Common myeloid progenitor, CD34-positive (primary cell): ENCODE measurements around the gene XRCC2.
"Not testable (repeated sequence)": the region's sequence is repeated elsewhere in the genome, so short reads cannot be mapped to it uniquely, and the experiment has no call there.

Source experiments
- CTCF ChIA-PET: fragments of 350-600 bp; sonication (Branson Sonifier 250); formaldehyde crosslinking; loops from one replicate; lab custom pipeline; 2021; ENCODE audit warnings: antibody characterized with exemption; lab: Charles Lee
- POLR2A ChIA-PET: fragments of 350-600 bp; sonication (Branson Sonifier 250); formaldehyde crosslinking; loops from one replicate; lab custom pipeline; 2021; ENCODE audit warnings: antibody characterized with exemption; lab: Charles Lee
- DNase-seq, 3 donors: peaks; one replicate each; pipeline versions ENCODE4 v3.0.0 to v3.0.0-alpha.2; 2013
- H3K27ac ChIP-seq, 2 experiments: 1 replicate in 1 of 2; 2 replicates in 1 of 2; pipeline ENCODE4 v1.7.0; 2013; ENCODE audit warnings: inconsistent platforms in 2 of 2, low read length in 2 of 2, mild to moderate bottlenecking in 2 of 2, low read depth in 1 of 2, moderate library complexity in 1 of 2; ENCODE audit not compliant: severe bottlenecking in 2 of 2, insufficient read depth in 1 of 2, poor library complexity in 1 of 2
- H3K27me3 ChIP-seq, 5 experiments: replicated peaks in 2 of 5; 1 replicate in 3 of 5; 2 replicates in 2 of 5; pipeline versions ENCODE4 v1.6.1 to v1.7.0; 2013; ENCODE audit warnings: low read length in 4 of 5, mild to moderate bottlenecking in 2 of 5, moderate library complexity in 2 of 5, inconsistent platforms in 1 of 5; ENCODE audit not compliant: insufficient read depth in 5 of 5, control insufficient read depth in 4 of 5
- H3K36me3 ChIP-seq, 4 experiments: 1 replicate in 2 of 4; 2 replicates in 2 of 4; pipeline versions ENCODE4 v1.6.1 to v1.7.0; 2013; ENCODE audit warnings: low read length in 3 of 4, control low read depth in 1 of 4, mild to moderate bottlenecking in 1 of 4; ENCODE audit not compliant: control insufficient read depth in 4 of 4, insufficient read depth in 4 of 4
- H3K4me1 ChIP-seq, 4 experiments: 1 replicate in 3 of 4; 2 replicates in 1 of 4; pipeline versions ENCODE4 v1.6.1 to v1.7.1; 2013; ENCODE audit warnings: low read length in 3 of 4, mild to moderate bottlenecking in 3 of 4, control low read depth in 1 of 4, inconsistent platforms in 1 of 4, moderate library complexity in 1 of 4; ENCODE audit not compliant: control insufficient read depth in 4 of 4, insufficient read depth in 4 of 4; ENCODE audit errors: control extremely low read depth in 1 of 4
- H3K4me3 ChIP-seq, 7 experiments: 1 replicate in 4 of 7; 2 replicates in 3 of 7; pipeline versions ENCODE4 v1.5.1 to v1.7.0; 2013; ENCODE audit warnings: mild to moderate bottlenecking in 7 of 7, low read length in 6 of 7, moderate library complexity in 6 of 7, inconsistent platforms in 2 of 7, low read depth in 2 of 7, control low read depth in 1 of 7; ENCODE audit not compliant: insufficient read depth in 4 of 7, control insufficient read depth in 1 of 7; ENCODE audit errors: extremely low read depth in 1 of 7
- H3K9me3 ChIP-seq, 5 experiments: 1 replicate in 4 of 5; 2 replicates in 1 of 5; pipeline versions ENCODE4 v1.6.1 to v1.7.1; 2013; ENCODE audit warnings: low read length in 4 of 5, mild to moderate bottlenecking in 2 of 5, inconsistent platforms in 1 of 5, low read depth in 1 of 5, moderate library complexity in 1 of 5; ENCODE audit not compliant: control insufficient read depth in 4 of 5, insufficient read depth in 2 of 5; ENCODE audit errors: control extremely low read depth in 1 of 5
- WGBS: methylation state at CpG from one replicate; pipeline ENCODE4 v1.1.5; 2013; ENCODE audit not compliant: insufficient coverage; 5-methylcytosine and 5-hydroxymethylcytosine counted together

Gene XRCC2

GRCh38 chr7:152704796-152705384 lies 28.9 kb upstream of the XRCC2 start:
- peaks cover 0 to 2% (median 0%) of the 10 kb centered on the region in 4 experiments for H3K4me1 ChIP-seq
- CTCF ChIA-PET = interaction anchor here (1.2 to 4.6 kb wide), 3 partner anchors 364 to 372 kb away, joined by 3 to 37 read pairs (median 36); no protein-coding TSS in a partner anchor
- POLR2A ChIA-PET = no interaction called here

GRCh38 chr7:152699079-152699478 lies 23.1 kb upstream of the XRCC2 start:
- Histone ChIP-seq H3K36me3 (no peaks in the 10 kb centered on the region), H3K4me1 (peaks cover 0 to 9% (median 1%) of the 10 kb centered on the region in 4 experiments), H3K27ac (no peak overlapping the region), H3K9me3 (no peaks in the 10 kb centered on the region), H3K4me3 (no peak overlapping the region), H3K27me3 (no peaks in the 10 kb centered on the region)
- ChIA-PET CTCF (interaction anchor here (0.9 to 1.6 kb wide), 3 partner anchors 8 to 366 kb away, joined by 3 to 4 read pairs (median 3); no protein-coding TSS in a partner anchor), POLR2A (no interaction called here)
- DNase-seq = peak in 2 of 3 donors; percentile 47 to 48

More at GRCh38 chr7:152704796-152705384, 28.9 kb upstream of the XRCC2 start:
- peak in 1 of 3 donors; percentile 8 for DNase-seq
- H3K4me3 ChIP-seq = no peak overlapping the region
- no peaks in the 10 kb centered on the region for H3K36me3 ChIP-seq
- peaks cover 0 to 15% (median 7%) of the 10 kb centered on the region in 5 experiments for H3K9me3 ChIP-seq
- H3K27ac ChIP-seq = no peak overlapping the region
- WGBS = 100% methylated on average over 1 of the region's 1 CpG
- H3K27me3 ChIP-seq = no peaks in the 10 kb centered on the region

- CTCF ChIA-PET = interaction anchor here (1.2 to 1.6 kb wide), 2 partner anchors 9 to 10 kb away, joined by 3 to 4 read pairs; no protein-coding TSS in a partner anchor
- H3K4me1 ChIP-seq, DNase-seq, H3K9me3 ChIP-seq, H3K36me3 ChIP-seq, H3K27me3 ChIP-seq, H3K4me3 ChIP-seq, H3K27ac ChIP-seq, POLR2A ChIA-PET: not testable (repeated sequence)
- WGBS = 100% methylated on average over 4 of the region's 12 CpGs
These were observed 21.5 kb upstream of the XRCC2 start for GRCh38 chr7:152697268-152697974.

- H3K27me3 ChIP-seq, H3K4me1 ChIP-seq, H3K4me3 ChIP-seq, POLR2A ChIA-PET, H3K27ac ChIP-seq, CTCF ChIA-PET, H3K36me3 ChIP-seq, H3K9me3 ChIP-seq, DNase-seq: not testable (repeated sequence)
- whole genome bisulfite sequencing = 100% methylated on average over 1 of the region's 2 CpGs
These were observed 16.3 kb upstream of the XRCC2 start for GRCh38 chr7:152692196-152692595.

- DNase-seq = no peak
- ChIA-PET CTCF (no interaction called here), POLR2A (no interaction called here)
- no peaks in the 10 kb centered on the region for H3K36me3 ChIP-seq
- no peaks in the 10 kb centered on the region for H3K27me3 ChIP-seq
- H3K9me3 ChIP-seq = no peaks in the 10 kb centered on the region
- 100% methylated on average over 1 of the region's 12 CpGs for WGBS
- H3K4me3 ChIP-seq = no peak overlapping the region
- H3K27ac ChIP-seq = no peak overlapping the region
- peaks cover 0 to 3% (median 0%) of the 10 kb centered on the region in 4 experiments for H3K4me1 ChIP-seq
These were observed 7.4 kb upstream of the XRCC2 start for GRCh38 chr7:152683297-152683696.

- Histone ChIP-seq H3K27ac (no peak overlapping the region), H3K36me3 (no peaks in the 10 kb centered on the region), H3K9me3 (no peaks in the 10 kb centered on the region), H3K4me3 (no peak overlapping the region), H3K4me1 (peaks cover 5 to 13% (median 11%) of the 10 kb centered on the region in 4 experiments), H3K27me3 (no peaks in the 10 kb centered on the region)
- POLR2A ChIA-PET = no interaction called here
- WGBS = 100% methylated on average over 5 of the region's 11 CpGs
- DNase-seq = no peak
- CTCF ChIA-PET = interaction anchor here (1.6 kb wide), 1 partner anchor 10 kb away, joined by 5 read pairs; no protein-coding TSS in a partner anchor
These were observed 2.1 kb upstream of the XRCC2 start for GRCh38 chr7:152677808-152678670.
